WTC11 (cell line): ENCODE results near the gene ZNF598.

ENCODE experiments used
- CTCF ChIP-seq: fragments of 200-600 bp; IDR thresholded peaks from 2 replicates; pipeline ENCODE4 v1.8.0; 2022; ENCODE audit warnings: antibody characterized with exemption
- FOXJ3 ChIP-seq: sonication (generic); formaldehyde crosslinking; IDR thresholded peaks from 2 replicates; pipeline ENCODE4 v1.9.0; 2021; ENCODE audit warnings: missing genetic modification reagents, mild to moderate bottlenecking, borderline replicate concordance
- MAX ChIP-seq: sonication (generic); formaldehyde crosslinking; IDR thresholded peaks from 2 replicates; pipeline ENCODE4 v1.8.0; 2022; ENCODE audit warnings: mild to moderate bottlenecking, missing genetic modification reagents
- MLX ChIP-seq: sonication (generic); formaldehyde crosslinking; IDR thresholded peaks from 2 replicates; pipeline ENCODE4 v1.8.1; 2023; ENCODE audit warnings: mild to moderate bottlenecking, missing genetic modification reagents, moderate library complexity
- SMAD3 ChIP-seq: sonication (generic); formaldehyde crosslinking; IDR thresholded peaks from 2 replicates; pipeline ENCODE4 v1.8.0; 2022; ENCODE audit warnings: missing genetic modification reagents, mild to moderate bottlenecking, borderline replicate concordance
- TP53 ChIP-seq: sonication (generic); formaldehyde crosslinking; IDR thresholded peaks from 2 replicates; pipeline ENCODE4 v1.8.1; 2023; ENCODE audit warnings: mild to moderate bottlenecking, missing genetic modification reagents
- ZNF121 ChIP-seq: sonication (generic); formaldehyde crosslinking; IDR thresholded peaks from 2 replicates; pipeline ENCODE4 v1.8.0; 2023; ENCODE audit warnings: missing genetic modification reagents
- ZNF138 ChIP-seq: sonication (generic); formaldehyde crosslinking; conservative IDR thresholded peaks from 2 replicates; pipeline ENCODE4 v1.8.1; 2022; ENCODE audit warnings: mild to moderate bottlenecking, moderate library complexity, missing genetic modification reagents
- ZNF263 ChIP-seq: sonication (generic); formaldehyde crosslinking; IDR thresholded peaks from 2 replicates; pipeline ENCODE4 v1.8.1; 2022; ENCODE audit warnings: low read depth, mild to moderate bottlenecking, moderate library complexity, missing genetic modification reagents
- ZNF671 ChIP-seq: fragments of 250-450 bp; sonication (Bioruptor Pico); IDR thresholded peaks from 2 replicates; pipeline ENCODE4 v1.8.0; 2021; ENCODE audit warnings: mild to moderate bottlenecking

- TF ChIP-seq CTCF, result no peak
- TF ChIP-seq MLX (CRISPR knock-in tag), result no peak
- TF ChIP-seq ZNF263 (CRISPR knock-in tag), result no peak
- TF ChIP-seq MAX (CRISPR knock-in tag), result no peak
- no peak for TF ChIP-seq ZNF671 (CRISPR knock-in tag)
- TF ChIP-seq ZNF138 (CRISPR knock-in tag), result no peak
- TF ChIP-seq ZNF121, result no peak
- TF ChIP-seq SMAD3 (CRISPR knock-in tag), result no peak
- no peak for TF ChIP-seq FOXJ3
- no peak for TF ChIP-seq TP53 (CRISPR knock-in tag)
Measured at GRCh38 chr16:2006317-2006716, 3.3 kb downstream of the ZNF598 start.
